Measurements from ENCODE around the gene ZNF280B. TPM values are rescaled to one million over a fixed set of nuclear protein-coding genes. Genes with fewer than 3 reads are reported as not detected.

The ZNF280B gene
- total RNA-seq, 1 experiment from 2014 or later, result 8.2 TPM

GRCh38 chr22:22535662-22536061 lies 27.1 kb upstream of the ZNF280B start:
- H3K14ac ChIP-seq (ENCODE audit: insufficient read depth, low read length), result no peak overlapping the region
- no peak overlapping the region for H2BK120ac ChIP-seq (ENCODE audit: low read depth, low read length, poor library complexity, severe bottlenecking)
- no peak overlapping the region for H4K91ac ChIP-seq (ENCODE audit: insufficient read length, low read depth, low read length)
- H3K27ac ChIP-seq (ENCODE audit: insufficient read length, low read depth, low read length), result no peak overlapping the region
- no peak overlapping the region for H3K4me2 ChIP-seq (ENCODE audit: insufficient read depth, insufficient read length, low read length)
- no peak overlapping the region for H3K4ac ChIP-seq (ENCODE audit: low read depth, low read length)
- DNase-seq, result no peak
- H3K9me3 ChIP-seq (ENCODE audit: control insufficient read depth, low read depth, low read length), result no peaks in the 10 kb centered on the region
- peaks cover 7% of the 10 kb centered on the region; the same call in 1 of the 2 replicates for H3K27me3 ChIP-seq (ENCODE audit: insufficient read depth, low read length)
- H2AFZ ChIP-seq (ENCODE audit: low read length), result no peak overlapping the region
- no peak overlapping the region for H2BK20ac ChIP-seq (ENCODE audit: low read depth, low read length, poor library complexity, severe bottlenecking)
- no peak overlapping the region for H2AK5ac ChIP-seq (ENCODE audit: insufficient read length, low read length)
- Mint-ChIP-seq H3K4me1 (no peaks in the 10 kb centered on the region), H3K4me3 (no peak overlapping the region), H3K27me3 (ENCODE audit: low read depth) (peaks cover 94% of the 10 kb centered on the region), H3K9me3 (peaks cover 5 to 9% of the 10 kb centered on the region in 2 experiments; a peak in 3 of 5 replicates), H3K27ac (no peak overlapping the region), H3K36me3 (ENCODE audit: insufficient read depth in 1 of 3, low read depth in 3 of 3) (no peaks in the 10 kb centered on the region)
- H3K18ac ChIP-seq (ENCODE audit: insufficient read length, low read depth, low read length), result no peak overlapping the region
- no peak overlapping the region for H2BK5ac ChIP-seq (ENCODE audit: insufficient read length, low read length)
- no peak overlapping the region for H2BK15ac ChIP-seq (ENCODE audit: low read depth, low read length)
- no peaks in the 10 kb centered on the region for H3K23me2 ChIP-seq (ENCODE audit: insufficient read length, low read depth, low read length, poor library complexity, severe bottlenecking)
- H3K79me2 ChIP-seq (ENCODE audit: insufficient read depth, low read length), result no peaks in the 10 kb centered on the region
- no peaks in the 10 kb centered on the region for H3K79me1 ChIP-seq (ENCODE audit: insufficient read depth, low read depth, low read length, poor library complexity, severe bottlenecking)
- no CpG with 5 or more reads among the region's 3 CpGs for WGBS (ENCODE audit: extremely low coverage, insufficient read length, low lambda C conversion rate)
- H3K23ac ChIP-seq (ENCODE audit: insufficient read length, low read depth, low read length), result no peak overlapping the region
- H3K4me1 ChIP-seq (ENCODE audit: insufficient read depth, low read length), result no peaks in the 10 kb centered on the region
- no peak for TF ChIP-seq CTCF (conservative IDR thresholded peaks at IDR 0.05)
- no peak overlapping the region for H3K9ac ChIP-seq (ENCODE audit: extremely low read depth, insufficient read length, low read length)
- H4K8ac ChIP-seq (replicated peaks; ENCODE audit: insufficient read length, low read depth, low read length), result no peak overlapping the region
- no peak overlapping the region for H4K5ac ChIP-seq (ENCODE audit: insufficient read length, low read depth, low read length)
- no peak overlapping the region for H2BK12ac ChIP-seq (ENCODE audit: insufficient read length, low read depth, low read length)
- no peak overlapping the region for H3K56ac ChIP-seq (ENCODE audit: insufficient read length, low read depth, low read length)
- H3T11ph ChIP-seq (ENCODE audit: low read length), result no peak overlapping the region
- no peaks in the 10 kb centered on the region for H4K20me1 ChIP-seq (ENCODE audit: control insufficient read depth, insufficient read depth, insufficient read length)
